Brain pericyte (primary cell): ENCODE results near the gene ACAD8.
"Not testable (repeated sequence)": the region's sequence is repeated elsewhere in the genome, so short reads cannot be mapped to it uniquely, and the experiment has no call there.

Experiments
- DNase-seq: peaks from one replicate; pipeline ENCODE4 v3.0.0-alpha.2; 2012; ENCODE audit warnings: low read depth, low spot score

ACAD8 gene

DNA sequence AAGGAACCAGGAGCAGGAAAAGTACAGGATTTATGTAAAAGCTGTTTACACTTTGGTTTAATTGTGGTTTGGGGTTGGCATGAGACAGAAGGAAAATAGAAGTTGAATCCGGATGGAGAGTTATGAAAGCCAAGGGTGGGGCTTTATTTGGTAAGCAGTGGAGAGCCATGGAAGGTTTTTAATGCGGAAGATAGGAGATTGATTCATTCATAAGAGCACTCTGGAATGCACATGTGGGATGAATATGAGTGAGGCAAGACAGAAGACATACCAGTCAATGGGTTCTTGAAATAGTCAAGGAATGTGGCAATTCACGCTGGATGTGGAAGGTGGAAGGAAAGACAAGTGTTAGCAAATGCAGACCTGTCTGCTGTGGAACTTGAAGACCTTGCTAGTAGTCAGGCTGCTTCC is 13.5 kb downstream of the ACAD8 start:
- no peak for DNase-seq

DNA sequence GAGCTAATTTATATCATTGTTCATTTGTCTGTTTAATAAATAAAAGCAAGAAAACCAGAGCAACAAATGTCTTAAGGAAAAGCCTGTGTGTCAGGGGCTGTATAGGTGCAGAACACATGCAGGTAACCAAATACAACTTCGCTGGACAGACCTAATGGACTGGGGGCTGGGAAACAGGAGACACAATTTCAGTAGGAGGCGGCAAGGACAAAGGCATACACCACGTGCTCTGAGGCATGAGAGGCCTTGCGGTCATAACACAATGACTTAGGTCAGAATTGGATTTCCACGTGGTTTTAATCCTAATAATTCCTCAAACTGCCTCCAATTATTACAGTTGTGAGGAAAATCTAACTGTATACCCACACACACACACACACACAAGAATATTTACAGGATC is 14.1 kb downstream of the ACAD8 start:
- no peak for DNase-seq

DNA sequence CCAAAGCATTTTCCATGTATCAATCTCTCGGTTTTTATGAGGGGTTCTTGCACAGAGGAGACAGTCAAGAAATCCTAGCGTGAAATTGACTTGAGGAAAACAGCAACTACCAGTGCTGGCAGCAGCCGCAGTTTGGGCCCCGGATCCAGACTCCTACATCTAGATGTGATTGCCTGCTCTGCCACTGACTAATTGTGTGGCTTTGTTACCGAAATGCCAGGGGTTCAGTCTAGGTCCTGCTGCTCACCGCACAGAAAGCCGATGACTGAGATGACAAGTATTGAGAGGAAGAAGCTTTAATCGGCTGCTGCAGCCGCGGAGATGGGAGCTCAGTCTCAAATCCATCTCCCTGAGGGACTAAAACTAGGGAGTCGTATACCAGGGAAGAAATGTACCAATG is 14.6 kb downstream of the ACAD8 start:
- DNase-seq, result no peak

DNA sequence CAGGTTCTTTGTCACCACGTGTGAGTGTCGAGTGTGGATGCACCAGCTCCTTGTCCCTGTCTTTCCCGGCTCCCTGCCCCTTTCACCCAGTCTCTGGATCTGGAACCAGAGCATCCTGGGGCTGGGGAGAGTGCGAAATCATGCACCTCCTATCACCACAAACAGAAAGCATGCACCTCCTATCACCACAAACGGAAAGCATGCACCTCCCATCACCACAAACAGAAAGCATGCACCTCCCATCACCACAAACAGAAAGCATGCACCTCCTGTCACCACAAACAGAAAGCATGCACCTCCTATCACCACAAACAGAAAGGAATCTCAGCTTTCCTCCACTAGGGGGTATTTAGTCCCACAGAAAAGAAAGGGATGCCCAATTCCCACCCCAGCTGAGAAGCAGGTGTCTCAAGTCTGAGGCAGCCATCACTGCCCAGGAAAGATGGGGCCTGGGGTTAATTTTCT is 16.9 kb downstream of the ACAD8 start:
- no peak for DNase-seq

DNA sequence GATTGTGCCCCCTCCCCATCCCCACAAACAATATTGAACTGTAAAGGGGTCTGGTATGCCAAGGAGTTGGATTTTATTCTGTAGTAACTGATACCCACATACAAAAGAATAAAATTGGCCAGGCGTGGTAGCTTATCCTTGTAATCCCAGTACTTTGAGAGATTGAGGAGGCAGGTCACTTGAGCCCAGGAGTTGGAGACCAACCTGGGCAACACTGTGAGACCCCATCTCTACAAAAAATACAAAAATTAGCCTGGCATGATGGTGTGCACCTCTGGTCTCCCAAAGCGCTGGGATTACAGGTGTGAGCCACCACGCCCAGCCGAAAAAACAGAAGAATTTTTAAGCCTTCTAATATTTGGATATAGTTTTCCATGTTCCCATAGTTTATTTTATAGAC is 18.6 kb downstream of the ACAD8 start:
- DNase-seq, result no peak

DNA sequence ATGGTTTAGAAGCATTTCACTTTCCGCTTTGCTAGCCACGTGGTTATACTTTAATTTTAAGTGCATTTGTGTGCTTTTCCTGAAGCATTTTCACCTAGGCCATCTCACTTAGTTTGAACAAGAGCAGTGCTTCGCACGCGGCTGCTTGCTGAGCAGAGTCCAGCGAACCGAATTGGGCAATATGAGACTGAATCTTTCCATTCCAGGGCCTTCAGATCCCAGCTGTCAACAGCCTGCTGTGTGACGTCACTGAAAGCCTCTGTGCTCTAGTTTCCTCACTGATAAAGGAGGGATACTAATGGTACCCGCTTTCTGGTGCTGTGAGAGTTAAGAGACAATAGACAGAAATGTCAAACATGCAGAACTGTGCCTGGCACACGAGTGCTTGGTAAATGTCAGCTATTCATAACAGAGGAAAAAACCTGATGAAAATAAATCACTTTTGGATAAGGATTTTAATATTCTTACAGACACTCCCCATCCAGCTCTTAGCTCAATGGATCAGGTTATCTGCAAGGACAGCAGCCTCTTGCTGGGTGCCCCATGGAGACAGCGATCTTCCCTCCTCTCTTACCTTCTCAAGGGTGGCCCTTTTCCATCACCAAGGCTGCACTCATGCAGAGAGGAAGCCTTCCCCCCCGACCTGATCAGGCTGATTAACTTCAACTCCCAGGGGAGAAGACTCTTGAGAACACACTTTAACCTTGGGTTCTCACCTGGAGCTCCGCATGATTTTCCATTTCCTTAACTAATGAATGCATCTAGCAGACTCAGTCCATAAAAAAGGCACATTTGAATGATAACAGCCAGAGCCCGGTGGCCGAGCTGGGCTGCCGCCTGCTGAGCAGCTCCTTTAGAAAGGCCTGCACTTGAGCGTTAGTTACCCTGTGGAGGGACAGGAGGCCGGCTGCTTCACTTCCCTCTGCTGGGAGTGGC is 19.3 kb downstream of the ACAD8 start:
- no peak for DNase-seq

DNA sequence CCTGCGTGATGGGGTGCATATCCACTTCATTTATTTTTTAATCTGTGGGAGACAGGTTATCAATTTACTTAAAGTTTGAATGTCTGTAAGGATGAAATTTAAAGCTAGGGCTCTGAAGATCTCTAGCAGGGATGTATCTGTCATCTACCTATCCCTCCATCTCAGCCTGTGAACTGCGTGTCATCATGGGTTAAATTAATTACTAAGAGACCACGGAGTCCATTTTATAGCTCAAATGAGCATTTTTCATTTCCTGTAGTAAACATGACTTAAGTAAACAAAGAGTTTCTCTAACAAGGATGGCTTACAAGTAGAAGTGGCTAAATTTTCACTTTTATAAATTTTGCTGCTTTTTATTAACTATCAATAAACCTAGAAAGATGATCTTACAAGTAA is 19.9 kb downstream of the ACAD8 start:
- DNase-seq, result no peak

DNA sequence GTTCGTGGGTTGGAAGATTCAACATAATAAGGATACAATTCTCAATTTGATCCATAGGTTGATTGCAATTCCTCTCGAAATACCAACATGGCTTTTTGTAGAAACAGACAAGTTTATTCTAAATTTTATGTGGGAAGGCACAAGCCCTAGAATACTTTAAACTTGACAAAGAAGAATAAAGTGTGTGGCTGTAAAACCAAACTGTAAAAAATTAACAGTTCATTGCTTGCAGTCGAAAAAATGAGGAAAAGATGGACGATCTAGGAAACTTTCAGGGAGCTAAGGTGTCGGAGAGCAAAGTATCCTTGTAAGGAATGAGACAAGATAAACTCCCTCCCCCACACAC is 21.8 kb downstream of the ACAD8 start:
- DNase-seq, result no peak

DNA sequence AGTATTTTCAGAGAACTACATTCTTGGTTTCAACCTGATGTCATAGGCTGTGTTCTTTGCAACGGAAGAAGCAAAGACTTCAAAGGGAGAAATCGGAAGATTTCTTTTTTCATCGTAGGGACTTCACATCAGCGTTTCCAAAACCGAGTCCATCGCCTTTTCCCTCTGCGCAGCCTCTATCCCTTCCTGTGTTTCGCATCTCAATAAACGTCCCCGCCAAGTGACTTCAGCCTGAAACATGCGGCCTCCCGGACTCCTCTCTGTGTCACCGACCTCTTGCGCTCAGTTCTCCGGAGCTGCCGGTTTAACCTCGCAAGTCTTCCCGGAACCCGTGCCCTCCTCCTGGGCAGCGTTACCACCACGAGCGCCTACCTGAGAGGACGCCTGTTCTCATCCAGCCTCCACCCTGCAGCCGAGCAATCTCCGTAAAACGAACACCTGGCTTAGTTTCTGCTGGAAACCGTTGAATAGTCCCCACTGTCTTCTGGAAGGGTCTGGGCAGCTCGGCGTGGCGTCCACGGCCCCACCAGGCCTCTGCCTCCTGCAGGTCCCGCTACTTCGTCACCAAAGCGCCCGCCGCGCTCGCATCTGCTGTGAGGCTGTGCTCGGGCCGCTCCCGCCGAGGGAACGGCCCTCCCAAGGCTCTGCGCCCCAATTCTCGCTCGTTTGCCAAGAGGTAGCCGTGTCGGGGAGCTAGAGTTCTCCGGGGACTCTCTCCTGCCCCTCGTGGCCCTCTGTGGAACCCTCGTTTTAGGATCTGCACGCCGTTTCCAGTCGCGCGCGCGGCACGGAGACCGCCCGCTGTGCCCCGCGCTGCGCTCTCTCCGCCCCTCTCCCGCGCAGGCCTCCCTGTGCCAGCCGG is 22.4 kb downstream of the ACAD8 start, which contains the start of gene GLB1L3:
Gene GLB1L3 (plus strand): TSS at position 846 of the 862 bp plus-strand sequence. CDS start 362 bp downstream, outside the sequence.
- DNase-seq, result no peak

DNA sequence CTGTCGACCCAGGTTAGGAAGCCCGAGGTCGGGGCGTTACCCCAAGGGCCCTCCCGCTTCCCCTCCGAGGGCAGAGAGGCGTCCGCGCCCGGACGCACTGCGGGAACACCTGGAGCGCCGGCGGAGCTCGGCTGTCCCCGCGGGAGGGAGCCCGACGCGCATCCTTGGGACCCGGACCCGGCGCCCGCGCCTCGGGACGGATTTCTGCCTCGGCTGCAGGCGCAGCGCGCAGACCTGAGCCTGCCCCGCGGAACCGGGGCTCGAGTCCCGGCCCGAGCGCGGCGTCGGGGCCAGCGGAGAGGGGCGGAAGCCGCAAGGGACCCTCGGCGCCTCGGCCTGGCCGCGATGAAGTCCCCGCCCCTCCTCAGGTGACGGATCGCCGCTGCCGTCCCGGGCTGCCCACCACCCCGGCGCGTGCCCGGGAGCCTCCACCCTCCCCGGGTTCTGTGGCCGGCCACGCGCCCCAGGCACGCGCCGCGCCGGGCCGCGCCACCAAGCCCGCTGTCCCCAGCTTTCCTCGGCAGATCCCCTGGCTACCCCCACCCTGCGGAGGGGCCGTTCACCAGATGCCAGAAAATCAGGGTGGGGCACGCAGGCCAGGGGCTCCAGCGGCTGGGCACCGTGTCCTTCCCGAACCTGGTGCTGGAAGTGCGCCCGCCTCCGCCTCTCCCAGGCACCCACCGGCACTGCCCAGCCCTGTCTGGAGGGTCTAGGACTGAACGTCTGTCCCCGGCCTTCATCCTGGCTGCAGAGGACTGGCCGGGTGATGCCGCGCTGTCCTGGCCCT is 23.2 kb downstream of the ACAD8 start:
- DNase-seq, result no peak

DNA sequence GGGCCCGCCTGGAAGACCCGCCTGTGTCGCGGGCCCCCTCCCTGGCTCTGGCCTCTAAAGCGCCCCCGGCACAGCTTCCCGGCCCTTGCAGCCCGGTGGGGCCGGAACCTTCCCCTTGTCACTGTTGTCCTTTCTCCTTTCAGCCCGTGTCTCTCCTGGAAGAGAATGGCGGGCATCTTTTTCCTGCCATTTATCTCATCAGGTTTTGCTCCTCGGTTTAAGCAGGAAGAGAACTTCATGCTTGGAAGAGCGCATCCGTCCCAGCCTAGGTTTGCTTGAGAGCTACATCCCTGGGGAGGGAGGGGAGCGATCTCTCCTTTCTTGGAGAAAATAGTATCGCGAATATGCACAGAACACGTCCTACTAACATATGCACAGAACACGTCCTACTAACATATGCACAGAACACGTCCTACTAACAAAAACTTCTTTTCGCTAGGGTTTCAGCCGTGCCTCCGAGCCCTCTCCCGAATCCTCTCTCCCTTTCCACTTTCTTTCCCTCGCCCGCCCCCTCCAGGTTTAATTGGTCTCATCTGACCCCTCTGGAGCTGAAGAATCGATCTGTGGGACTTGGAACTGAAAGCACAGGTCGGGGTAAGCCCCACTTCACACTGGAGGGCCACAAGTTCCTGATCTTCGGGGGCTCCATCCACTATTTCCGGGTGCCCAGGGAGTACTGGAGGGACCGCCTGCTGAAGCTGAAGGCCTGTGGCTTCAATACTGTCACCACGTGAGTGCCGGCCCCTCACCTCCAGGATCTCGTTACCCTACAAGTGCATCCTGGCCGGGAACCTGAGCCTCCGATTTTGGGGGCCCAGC is 24.0 kb downstream of the ACAD8 start:
- no peak for DNase-seq

DNA sequence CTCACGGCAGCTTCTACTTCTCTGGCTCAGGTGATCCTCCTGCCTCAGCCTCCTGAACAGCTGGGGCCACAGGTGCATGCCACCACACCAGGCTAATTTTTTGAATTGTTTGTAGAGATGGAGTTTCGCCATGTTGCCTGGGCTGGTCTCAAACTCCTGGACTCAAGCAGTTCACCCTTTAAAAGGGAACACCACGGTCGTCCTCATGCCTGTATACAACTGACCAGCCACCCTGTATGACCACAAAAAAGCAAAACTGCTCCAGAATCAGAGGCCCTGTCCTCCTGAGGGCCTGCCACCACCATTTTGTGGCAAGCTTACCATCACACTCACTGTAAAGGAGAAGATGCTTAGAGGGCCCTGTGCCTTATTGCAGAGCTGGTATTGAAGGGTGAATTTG is 25.0 kb downstream of the ACAD8 start:
- DNase-seq, result no peak

DNA sequence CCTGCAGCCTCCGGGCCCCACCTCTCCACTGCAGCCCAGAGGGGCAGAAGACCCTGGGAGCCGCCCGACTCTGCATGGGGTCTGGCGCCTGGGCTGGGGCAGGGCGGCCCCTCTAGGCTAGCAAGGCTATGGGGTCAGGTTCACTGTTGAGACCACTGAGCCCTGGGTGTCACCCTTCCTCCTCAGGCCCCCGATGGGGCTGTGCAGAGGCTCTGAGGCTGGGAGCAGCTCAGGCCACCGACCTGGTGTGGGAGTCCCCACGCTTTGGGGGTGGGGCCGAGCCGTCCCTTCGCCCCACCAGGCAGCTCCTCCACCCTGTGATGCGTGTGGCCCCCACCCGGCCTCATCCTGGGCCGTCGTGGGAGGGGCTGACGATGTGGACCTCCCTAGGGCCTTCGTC is 28.3 kb downstream of the ACAD8 start:
- not testable (repeated sequence) for DNase-seq

DNA sequence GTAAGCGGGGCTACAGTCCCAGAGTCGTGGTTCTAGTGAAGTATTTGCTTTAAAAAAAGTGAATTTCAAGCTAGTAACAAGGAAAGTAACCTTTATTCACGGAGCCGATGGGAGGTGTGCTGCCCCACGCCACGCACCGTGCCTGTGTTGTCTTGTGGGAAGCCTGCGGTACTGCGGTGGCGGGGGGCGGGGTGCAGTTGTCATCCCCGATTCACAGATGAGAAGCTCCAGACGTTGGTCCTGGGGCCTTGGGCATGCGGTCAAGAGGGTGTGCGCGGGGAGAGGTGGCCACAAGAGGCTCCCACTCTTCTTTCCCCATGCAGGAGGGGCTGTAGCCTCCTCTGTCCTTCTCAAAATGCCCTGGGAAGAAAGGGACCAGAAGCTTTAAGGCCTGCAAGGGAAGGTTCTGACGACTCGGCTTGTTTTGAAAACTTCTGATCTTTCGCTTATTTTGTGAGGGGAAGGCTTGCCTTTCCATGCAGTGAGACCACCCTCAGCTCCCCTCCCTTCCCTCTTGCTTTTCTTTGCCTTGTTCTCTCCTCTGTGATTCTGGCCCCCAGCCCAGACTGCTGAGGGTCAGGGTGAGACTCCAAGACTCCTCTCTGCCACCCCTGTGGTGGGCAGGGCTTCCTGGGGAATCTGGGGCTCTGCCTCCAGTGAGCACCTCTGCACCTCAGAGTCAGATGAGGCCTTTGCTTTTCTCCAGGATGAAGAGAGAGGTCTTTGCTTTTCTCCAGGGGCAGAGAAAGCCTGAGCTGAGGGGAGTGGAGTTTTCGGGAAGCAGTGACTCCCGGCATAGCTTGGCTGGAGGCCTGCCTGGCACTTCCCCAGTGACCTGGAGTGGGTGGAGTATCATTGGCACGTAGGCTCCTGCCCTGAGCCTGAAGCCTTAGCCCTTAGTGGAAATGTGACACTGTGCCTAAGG is 29.0 kb downstream of the ACAD8 start:
- DNase-seq, result no peak

DNA sequence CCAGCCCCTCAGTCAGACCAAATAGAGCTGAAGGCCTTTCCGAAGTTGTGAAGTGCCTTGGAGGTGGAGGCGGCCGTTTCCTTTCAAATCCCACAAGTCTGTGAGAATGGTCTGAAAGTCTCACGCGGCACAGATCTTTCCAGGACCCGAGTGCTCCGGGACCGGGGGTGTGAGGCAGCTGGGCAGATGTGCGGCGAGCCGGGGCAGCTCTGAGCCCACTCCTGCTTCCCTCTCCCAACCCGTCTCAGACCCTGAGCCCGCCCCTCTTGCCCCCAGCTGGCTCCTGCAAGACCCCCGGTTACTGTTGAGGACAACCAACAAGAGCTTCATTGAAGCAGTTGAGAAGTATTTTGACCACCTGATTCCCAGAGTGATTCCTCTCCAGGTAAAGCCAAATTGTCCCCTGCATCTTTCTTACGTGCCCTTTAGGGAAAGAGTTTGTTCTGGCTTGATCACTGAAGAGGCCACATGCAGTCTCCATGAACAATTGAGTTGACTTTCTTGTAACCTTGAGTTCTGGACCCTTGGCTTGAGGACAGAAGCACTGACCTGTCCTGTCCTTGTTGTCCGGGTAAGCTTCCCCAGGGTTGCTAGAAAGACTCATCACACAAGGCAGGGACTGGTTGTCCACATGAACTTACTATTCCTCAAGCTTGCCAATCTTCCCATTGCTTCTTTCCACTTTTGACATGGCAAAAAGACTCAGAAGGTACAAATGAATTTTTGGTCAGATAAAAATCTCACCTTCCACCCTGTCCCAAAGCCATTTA is 30.3 kb downstream of the ACAD8 start:
- DNase-seq, result no peak

DNA sequence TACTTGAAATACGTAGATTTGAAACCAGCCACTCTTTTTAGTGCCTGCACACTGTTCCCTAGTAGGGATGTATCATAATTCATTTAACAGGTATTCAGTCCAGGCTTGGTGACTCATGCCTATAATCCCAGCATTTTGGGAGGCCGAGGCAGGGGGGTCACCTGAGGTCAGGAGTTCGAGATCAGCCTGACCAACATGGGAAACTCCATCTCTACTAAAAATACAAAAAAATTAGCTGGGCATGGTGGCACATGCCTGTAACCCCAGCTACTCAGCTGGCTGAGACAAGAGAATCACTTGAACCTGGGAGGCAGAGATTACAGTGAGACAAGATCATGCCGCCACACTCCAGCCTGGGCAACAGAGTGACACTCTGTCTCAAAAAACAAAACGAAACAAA is 31.0 kb downstream of the ACAD8 start:
- not testable (repeated sequence) for DNase-seq

DNA sequence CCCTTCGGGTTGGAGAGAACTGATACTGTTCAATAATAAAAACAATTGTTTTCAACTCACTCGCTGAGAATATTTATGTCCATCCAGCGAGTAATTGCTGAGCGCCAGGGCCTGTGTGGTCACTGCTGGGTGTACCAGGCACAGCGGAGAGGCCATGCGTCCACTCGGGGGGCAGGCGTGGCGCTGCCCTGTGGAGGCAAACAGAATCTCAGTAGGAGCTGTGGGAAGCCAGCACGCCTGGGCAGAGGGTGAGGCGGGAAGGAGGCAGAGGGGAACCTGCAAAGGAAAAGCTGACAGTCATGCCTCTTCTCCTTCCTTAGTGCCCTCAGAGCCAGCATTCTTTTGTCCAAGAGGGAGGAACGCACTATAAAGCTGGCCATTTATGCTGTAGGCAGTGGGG is 34.2 kb downstream of the ACAD8 start:
- no peak for DNase-seq

DNA sequence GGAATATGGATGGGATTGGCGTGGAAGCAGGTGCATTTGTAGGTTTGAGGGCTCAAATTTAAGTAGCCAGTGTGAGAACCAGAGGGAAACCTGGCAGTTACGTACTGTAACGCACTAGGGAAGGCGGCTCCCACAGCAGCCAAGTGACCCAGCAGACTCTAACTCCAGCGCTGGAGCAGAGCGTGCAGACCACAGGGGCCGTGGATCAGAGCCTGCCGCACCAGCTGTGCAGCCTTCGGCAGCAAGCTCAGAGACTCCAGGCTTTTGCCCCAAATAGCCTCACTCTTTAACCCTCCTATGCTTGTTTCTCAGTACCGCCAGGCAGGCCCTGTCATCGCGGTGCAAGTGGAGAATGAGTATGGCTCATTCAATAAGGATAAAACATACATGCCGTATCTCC is 35.1 kb downstream of the ACAD8 start:
- no peak for DNase-seq

DNA sequence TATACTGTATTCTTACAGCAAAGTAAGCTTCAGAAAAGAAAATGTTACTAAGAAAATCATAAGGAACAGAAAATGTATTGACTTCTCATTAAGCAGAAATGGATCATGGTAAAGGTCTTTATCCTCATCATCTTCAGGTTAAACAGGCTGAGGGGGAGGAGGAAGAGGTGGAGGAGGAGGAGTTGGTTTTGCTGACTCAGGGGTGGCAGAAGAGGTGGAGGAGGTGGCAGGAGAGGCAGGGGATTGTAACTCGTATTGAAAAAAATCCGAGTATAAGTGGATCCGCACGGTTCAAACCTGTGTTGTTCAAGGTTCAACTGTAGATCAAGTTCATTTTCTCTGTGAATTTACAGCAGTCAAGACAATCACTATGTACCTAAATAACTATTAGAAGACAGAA is 35.8 kb downstream of the ACAD8 start:
- no peak for DNase-seq
